K562 (cell line): ENCODE data around the gene MAST1. TPM values are rescaled to one million over a fixed set of nuclear protein-coding genes. Genes with fewer than 3 reads are reported as not detected.

Experiments
- CCNT2 ChIP-seq: IDR thresholded peaks from 2 replicates; pipeline ENCODE4 v1.6.1; 2011; ENCODE audit warnings: borderline replicate concordance, low read depth, mild to moderate bottlenecking, moderate library complexity, mixed read lengths, low read length; ENCODE audit not compliant: insufficient read length; ENCODE audit errors: extremely low read depth
- CHD7 ChIP-seq: fragments of 200-600 bp; sonication (generic); IDR thresholded peaks from one replicate; pipeline ENCODE4 v1.6.1; 2012; ENCODE audit warnings: mild to moderate bottlenecking, low read depth, low read length, inconsistent platforms
- CREBBP ChIP-seq: IDR thresholded peaks from one replicate; pipeline ENCODE4 v1.6.1; 2012; ENCODE audit warnings: low read depth, mild to moderate bottlenecking, control low read depth, inconsistent platforms, low read length
- KAT8 ChIP-seq: fragments of 450-650 bp; IDR thresholded peaks from 2 replicates; pipeline ENCODE4 v1.6.1; 2016; ENCODE audit warnings: low read depth, mild to moderate bottlenecking
- KLF10 ChIP-seq: fragments of 250-450 bp; sonication (Bioruptor Pico); IDR thresholded peaks from 2 replicates; pipeline ENCODE4 v1.6.1; 2021; ENCODE audit warnings: matching md5 sums
- KLF13 ChIP-seq: fragments of 450-650 bp; IDR thresholded peaks from 2 replicates; pipeline ENCODE4 v1.6.1; 2016; ENCODE audit warnings: missing genetic modification characterization, low read depth, mild to moderate bottlenecking, missing compliant biosample characterization, moderate library complexity, borderline replicate concordance
- L3MBTL2 ChIP-seq: fragments of 450-650 bp; IDR thresholded peaks from 2 replicates; pipeline ENCODE4 v1.6.1; 2016; ENCODE audit warnings: mild to moderate bottlenecking, moderate library complexity
- MBD2 ChIP-seq: sonication (generic); IDR thresholded peaks from 2 replicates; pipeline ENCODE4 v1.6.1; 2016; ENCODE audit warnings: low read depth, borderline replicate concordance
- SAP30 ChIP-seq: fragments of 200-600 bp; sonication (generic); IDR thresholded peaks from 2 replicates; pipeline ENCODE4 v1.6.1; 2012; ENCODE audit warnings: borderline replicate concordance, low read depth, mild to moderate bottlenecking, moderate library complexity, low read length, control low read depth, inconsistent platforms; ENCODE audit not compliant: insufficient read depth, poor library complexity, severe bottlenecking
- TSHZ1 ChIP-seq: fragments of 250-450 bp; sonication (Bioruptor Pico); IDR thresholded peaks from 2 replicates; pipeline ENCODE4 v1.4.0; 2020; ENCODE audit warnings: mild to moderate bottlenecking, moderate library complexity
- YBX1 ChIP-seq: fragments of 450-650 bp; IDR thresholded peaks from 2 replicates; pipeline ENCODE4 v1.7.1; 2016; ENCODE audit warnings: mild to moderate bottlenecking
- ZNF133 ChIP-seq: fragments of 250-450 bp; sonication (Bioruptor Pico); IDR thresholded peaks from 2 replicates; pipeline ENCODE4 v1.4.0; 2020; ENCODE audit warnings: mild to moderate bottlenecking
- ZNF584 ChIP-seq: fragments of 200-800 bp; sonication (Bioruptor generic); IDR thresholded peaks from 2 replicates; pipeline ENCODE4 v1.6.1; 2016; ENCODE audit warnings: low read depth, mild to moderate bottlenecking, missing genetic modification characterization, missing compliant biosample characterization
- polyA plus RNA-seq, 8 experiments: library from polyadenylated mRNA; depleted of rRNA in 4 of 8; stranded (reverse) in 5 of 8; unstranded in 3 of 8; fragments of >200 nt; fragmentation: Nextera tagmentation in 2 of 8; fragmentation: Illumina TruSeq in 1 of 8; extraction: Ambion mirVana in 2 of 8; extraction: Trizol in 1 of 8; gene quantifications; 2 replicates each; pipeline versions ENCODE4 v1.2.1 to v1.2.3, GENCODE V29; 2011 to 2014; ENCODE audit warnings: inconsistent platforms in 1 of 8, missing spikeins in 1 of 8
- total RNA-seq, 7 experiments: library from RNA; depleted of rRNA in 6 of 7; stranded (reverse); fragments of >200 nt in 6 of 7; fragmentation: Illumina TruSeq in 2 of 7; extraction: Trizol in 2 of 7; gene quantifications; 2 replicates each; pipeline versions ENCODE4 v1.2.1 to v1.2.3, GENCODE V29; 2011 to 2021; ENCODE audit warnings: low replicate concordance in 1 of 7

MAST1 gene
- total and polyA plus RNA-seq, 9 of the 15 experiments (the other 6 are each of a cell fraction or from before 2014, with no cell fraction given), result 0.48 to 10.3 (median 3.9) TPM

- TF ChIP-seq TSHZ1 (CRISPR knock-in tag) (no peak), KAT8 (no peak), KLF13 (tag) (no peak), KLF10 (no peak), ZNF584 (peak; percentile 59; the same call in 1 of the 2 replicates), CHD7 (no peak), MBD2 (peak; percentile 94), SAP30 (peak; percentile 72), ZNF133 (CRISPR knock-in tag) (no peak), CREBBP (no peak), L3MBTL2 (peak; percentile 67), YBX1 (no peak), CCNT2 (peak; percentile 93)
Observed at GRCh38 chr19:12791345-12792050, 46.8 kb upstream of the MAST1 start, which contains the start of gene JUNB (continued).
